Thyroid gland (tissue), 4 donors: ENCODE data around the gene KCNIP1.

Experiments
- CTCF ChIP-seq, 6 experiments: fragments of 200-600 bp in 3 of 6; fragments of 450-650 bp in 3 of 6; sonication (generic) in 3 of 6; IDR thresholded peaks; one replicate each; pipeline ENCODE4 v1.5.1; 2016 to 2019; ENCODE audit warnings: antibody characterized with exemption in 6 of 6, mild to moderate bottlenecking in 2 of 6, inconsistent platforms in 1 of 6, moderate library complexity in 1 of 6
- POLR2A ChIP-seq, 2 donors: fragments of 450-650 bp; IDR thresholded peaks; one replicate each; pipeline ENCODE4 v1.6.1; 2017; ENCODE audit warnings: antibody characterized with exemption in 2 of 2, mild to moderate bottlenecking in 2 of 2, moderate library complexity in 1 of 2

GRCh38 chr5:170636206-170636605, 132.4 kb downstream of the KCNIP1 start:
- no peak for TF ChIP-seq CTCF (IDR thresholded peaks at IDR 0.05)
- no peak for TF ChIP-seq POLR2A (IDR thresholded peaks at IDR 0.05)
